ENCODE data around the gene RAB33B. TPM values are rescaled to one million over a fixed set of nuclear protein-coding genes. Genes with fewer than 3 reads are reported as not detected.

Gene RAB33B
- total and polyA plus RNA-seq, 2 donors (not counting 1 experiment from before 2014, with no cell fraction given): 11.4 to 11.7 TPM

- peaks cover 9% of the 10 kb centered on the region for H3K36me3 ChIP-seq (ENCODE audit: control insufficient read depth, insufficient read depth, low read length)
- no peak overlapping the region for H3K4me2 ChIP-seq (ENCODE audit: extremely low read depth, insufficient read depth, low read length)
- H3K4me3 ChIP-seq (replicated peaks in 1 of 4; ENCODE audit: control extremely low read depth in 1 of 4, insufficient read depth in 1 of 4, low read depth in 3 of 4, low read length in 4 of 4): no peak overlapping the region
- H3K9me3 ChIP-seq (ENCODE audit: control insufficient read depth, insufficient read depth, low read depth, low read length): no peaks in the 10 kb centered on the region
- H3K9ac ChIP-seq (ENCODE audit: insufficient read depth, low read length): no peak overlapping the region
- no peak overlapping the region for H2AFZ ChIP-seq (ENCODE audit: low read length)
- H3K27ac ChIP-seq (ENCODE audit: insufficient read depth, low read length): no peak overlapping the region
- DNase-seq (ENCODE audit: low read depth in 2 of 2): no peak
- H3K27me3 ChIP-seq (ENCODE audit: control insufficient read depth, insufficient read depth, low read length): no peaks in the 10 kb centered on the region
- no peaks in the 10 kb centered on the region for H3K4me1 ChIP-seq (ENCODE audit: control insufficient read depth, extremely low read depth, insufficient read depth, low read length)
- H4K20me1 ChIP-seq (ENCODE audit: control insufficient read depth, extremely low read depth, insufficient read depth, low read length): no peaks in the 10 kb centered on the region
- TF ChIP-seq, protein P1, sequence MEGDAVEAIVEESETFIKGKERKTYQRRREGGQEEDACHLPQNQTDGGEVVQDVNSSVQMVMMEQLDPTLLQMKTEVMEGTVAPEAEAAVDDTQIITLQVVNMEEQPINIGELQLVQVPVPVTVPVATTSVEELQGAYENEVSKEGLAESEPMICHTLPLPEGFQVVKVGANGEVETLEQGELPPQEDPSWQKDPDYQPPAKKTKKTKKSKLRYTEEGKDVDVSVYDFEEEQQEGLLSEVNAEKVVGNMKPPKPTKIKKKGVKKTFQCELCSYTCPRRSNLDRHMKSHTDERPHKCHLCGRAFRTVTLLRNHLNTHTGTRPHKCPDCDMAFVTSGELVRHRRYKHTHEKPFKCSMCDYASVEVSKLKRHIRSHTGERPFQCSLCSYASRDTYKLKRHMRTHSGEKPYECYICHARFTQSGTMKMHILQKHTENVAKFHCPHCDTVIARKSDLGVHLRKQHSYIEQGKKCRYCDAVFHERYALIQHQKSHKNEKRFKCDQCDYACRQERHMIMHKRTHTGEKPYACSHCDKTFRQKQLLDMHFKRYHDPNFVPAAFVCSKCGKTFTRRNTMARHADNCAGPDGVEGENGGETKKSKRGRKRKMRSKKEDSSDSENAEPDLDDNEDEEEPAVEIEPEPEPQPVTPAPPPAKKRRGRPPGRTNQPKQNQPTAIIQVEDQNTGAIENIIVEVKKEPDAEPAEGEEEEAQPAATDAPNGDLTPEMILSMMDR (conservative IDR thresholded peaks at IDR 0.05 in 1 of 2, IDR thresholded peaks at IDR 0.05 in 1 of 2; ENCODE audit: low read depth in 1 of 2, low read length in 2 of 2): no peak
- no peak for TF ChIP-seq EZH2 (IDR thresholded peaks at IDR 0.05; ENCODE audit: low read length, missing control alignments)
- H3K79me2 ChIP-seq (ENCODE audit: control insufficient read depth, insufficient read depth, low read length): no peaks in the 10 kb centered on the region
Observed at GRCh38 chr4:139522457-139522856, 68.5 kb downstream of the RAB33B start.

- DNase-seq (ENCODE audit: low read depth in 2 of 2): peak in 1 of 2 donors; percentile 34
- no peak overlapping the region for H3K4me2 ChIP-seq (ENCODE audit: extremely low read depth, insufficient read depth, low read length)
- no peak overlapping the region for H3K4me3 ChIP-seq (replicated peaks in 1 of 4; ENCODE audit: control extremely low read depth in 1 of 4, insufficient read depth in 1 of 4, low read depth in 3 of 4, low read length in 4 of 4)
- no peaks in the 10 kb centered on the region for H4K20me1 ChIP-seq (ENCODE audit: control insufficient read depth, extremely low read depth, insufficient read depth, low read length)
- no peaks in the 10 kb centered on the region for H3K27me3 ChIP-seq (ENCODE audit: control insufficient read depth, insufficient read depth, low read length)
- TF ChIP-seq, protein P1 (conservative IDR thresholded peaks at IDR 0.05 in 1 of 2, IDR thresholded peaks at IDR 0.05 in 1 of 2; ENCODE audit: low read depth in 1 of 2, low read length in 2 of 2): no peak
- TF ChIP-seq EZH2 (IDR thresholded peaks at IDR 0.05; ENCODE audit: low read length, missing control alignments): no peak
- no peak overlapping the region for H3K9ac ChIP-seq (ENCODE audit: insufficient read depth, low read length)
- no peaks in the 10 kb centered on the region for H3K4me1 ChIP-seq (ENCODE audit: control insufficient read depth, extremely low read depth, insufficient read depth, low read length)
- H3K79me2 ChIP-seq (ENCODE audit: control insufficient read depth, insufficient read depth, low read length): no peaks in the 10 kb centered on the region
- no peak overlapping the region for H2AFZ ChIP-seq (ENCODE audit: low read length)
- no peaks in the 10 kb centered on the region for H3K9me3 ChIP-seq (ENCODE audit: control insufficient read depth, insufficient read depth, low read depth, low read length)
- peaks cover 6% of the 10 kb centered on the region for H3K36me3 ChIP-seq (ENCODE audit: control insufficient read depth, insufficient read depth, low read length)
- H3K27ac ChIP-seq (ENCODE audit: insufficient read depth, low read length): no peak overlapping the region
Observed at GRCh38 chr4:139523076-139523475, 69.2 kb downstream of the RAB33B start.

- no peaks in the 10 kb centered on the region for H3K79me2 ChIP-seq (ENCODE audit: control insufficient read depth, insufficient read depth, low read length)
- no peak overlapping the region for H3K9ac ChIP-seq (ENCODE audit: insufficient read depth, low read length)
- DNase-seq (ENCODE audit: low read depth in 2 of 2): peak in 1 of 2 donors; percentile 41
- H3K4me2 ChIP-seq (ENCODE audit: extremely low read depth, insufficient read depth, low read length): no peak overlapping the region
- TF ChIP-seq, protein P1 (conservative IDR thresholded peaks at IDR 0.05 in 1 of 2, IDR thresholded peaks at IDR 0.05 in 1 of 2; ENCODE audit: low read depth in 1 of 2, low read length in 2 of 2): no peak
- no peak for TF ChIP-seq EZH2 (IDR thresholded peaks at IDR 0.05; ENCODE audit: low read length, missing control alignments)
- H3K4me1 ChIP-seq (ENCODE audit: control insufficient read depth, extremely low read depth, insufficient read depth, low read length): peaks cover 7% of the 10 kb centered on the region
- no peak overlapping the region for H3K27ac ChIP-seq (ENCODE audit: insufficient read depth, low read length)
- H2AFZ ChIP-seq (ENCODE audit: low read length): no peak overlapping the region
- peaks cover 6% of the 10 kb centered on the region for H3K36me3 ChIP-seq (ENCODE audit: control insufficient read depth, insufficient read depth, low read length)
- no peaks in the 10 kb centered on the region for H4K20me1 ChIP-seq (ENCODE audit: control insufficient read depth, extremely low read depth, insufficient read depth, low read length)
- no peaks in the 10 kb centered on the region for H3K27me3 ChIP-seq (ENCODE audit: control insufficient read depth, insufficient read depth, low read length)
- no peak overlapping the region for H3K4me3 ChIP-seq (replicated peaks in 1 of 4; ENCODE audit: control extremely low read depth in 1 of 4, insufficient read depth in 1 of 4, low read depth in 3 of 4, low read length in 4 of 4)
- H3K9me3 ChIP-seq (ENCODE audit: control insufficient read depth, insufficient read depth, low read depth, low read length): no peaks in the 10 kb centered on the region
Observed at GRCh38 chr4:139524062-139524631, 70.2 kb downstream of the RAB33B start.
